SIG-M5 treated with dmso at 0.1 percent for 504 hours (cell line): Measurements from ENCODE around the gene SCN1B.

Experiments used
- DNase-seq: peaks from one replicate; lab custom pipeline; 2025; ENCODE audit not compliant: unreplicated experiment; lab: John Stamatoyannopoulos, UW

The SCN1B gene

GRCh38 chr19:35051796-35052195, 21.5 kb downstream of the SCN1B start:
- no peak for DNase-seq

GRCh38 chr19:35052599-35053190, 22.4 kb downstream of the SCN1B start:
- DNase-seq: no peak

- DNase-seq: no peak
Measured at GRCh38 chr19:35053667-35054293, 23.5 kb downstream of the SCN1B start.

GRCh38 chr19:35054626-35055025, 24.4 kb downstream of the SCN1B start:
- no peak for DNase-seq

- DNase-seq: no peak
Measured at GRCh38 chr19:35055715-35056179, 25.5 kb downstream of the SCN1B start.

GRCh38 chr19:35056513-35057063, 26.3 kb downstream of the SCN1B start:
- DNase-seq: no peak

- DNase-seq: no peak
Measured at GRCh38 chr19:35058370-35058769, 28.1 kb downstream of the SCN1B start.

GRCh38 chr19:35059006-35059798, 28.9 kb downstream of the SCN1B start:
- no peak for DNase-seq

GRCh38 chr19:35059799-35060091, 29.5 kb downstream of the SCN1B start:
- DNase-seq: no peak

- no peak for DNase-seq
Measured at GRCh38 chr19:35060160-35060855, 30.0 kb downstream of the SCN1B start.

GRCh38 chr19:35061583-35062373, 31.5 kb downstream of the SCN1B start:
- DNase-seq: no peak

- DNase-seq: no peak
Measured at GRCh38 chr19:35062942-35063341, 32.7 kb downstream of the SCN1B start.

GRCh38 chr19:35063940-35064818, 33.9 kb downstream of the SCN1B start:
- no peak for DNase-seq

- no peak for DNase-seq
Measured at GRCh38 chr19:35065574-35065973, 35.3 kb downstream of the SCN1B start.

- DNase-seq: no peak
Measured at GRCh38 chr19:35066121-35066520, 35.9 kb downstream of the SCN1B start.

- DNase-seq: peak; percentile 55
Measured at GRCh38 chr19:35066691-35067563, 36.7 kb downstream of the SCN1B start.

- DNase-seq: no peak
Measured at GRCh38 chr19:35068941-35069634, 38.8 kb downstream of the SCN1B start.

- no peak for DNase-seq
Measured at GRCh38 chr19:35069696-35070095, 39.4 kb downstream of the SCN1B start.
